IMR-90 (cell line): Measurements from ENCODE around the gene GRK5. TPM values are rescaled to one million over a fixed set of nuclear protein-coding genes. Genes with fewer than 3 reads are reported as not detected.

Source experiments
- ATAC-seq: fragments of 200-7000 bp; cut with Tn5 transposase; 2 replicates; pipeline ENCODE4 v1.9.1; 2020; ENCODE audit warnings: low read depth, mild to moderate bottlenecking, moderate library complexity
- BruUV-seq: library from RNA; stranded (reverse); fragments of 400-500 nt; replicated peaks from 2 replicates; lab custom pipeline; 2021; lab: Mats Ljungman, UMichigan
- CTCF ChIA-PET: fragments of 300-600 bp; formaldehyde crosslinking; extraction: SDS; loops from one replicate; lab custom pipeline; 2021; ENCODE audit warnings: antibody characterized with exemption; lab: Yijun Ruan, JAX
- POLR2A ChIA-PET: fragments of 300-600 bp; sonication (Branson Sonifier 250); formaldehyde crosslinking; loops from one replicate; lab custom pipeline; 2022; ENCODE audit warnings: antibody characterized with exemption; ENCODE audit not compliant: unreplicated experiment; lab: Charles Lee
- DNase-seq: peaks from one replicate; pipeline ENCODE4 v3.0.0; 2013
- H2AFZ ChIP-seq: replicated peaks from 2 replicates; pipeline ENCODE3; 2013; ENCODE audit warnings: low read length, mild to moderate bottlenecking; ENCODE audit not compliant: poor library complexity
- H2AK5ac ChIP-seq: 2 replicates; pipeline ENCODE4 v1.6.1; 2013; ENCODE audit warnings: low read depth, low read length, inconsistent platforms
- H2AK9ac ChIP-seq: replicated peaks from 2 replicates; pipeline ENCODE3; 2013; ENCODE audit warnings: mild to moderate bottlenecking, low read depth, low read length, moderate library complexity; ENCODE audit not compliant: poor library complexity
- H2BK120ac ChIP-seq: 2 replicates; pipeline ENCODE4 v1.6.1; 2013; ENCODE audit warnings: low read depth, low read length, inconsistent platforms
- H2BK15ac ChIP-seq: 3 replicates; pipeline ENCODE4 v1.6.1; 2013; ENCODE audit warnings: low read depth, low read length, inconsistent platforms
- H2BK20ac ChIP-seq: 2 replicates; pipeline ENCODE4 v1.6.1; 2013; ENCODE audit warnings: low read depth, mild to moderate bottlenecking, inconsistent platforms, low read length, moderate library complexity
- H2BK5ac ChIP-seq: 2 replicates; pipeline ENCODE4 v1.6.1; 2013; ENCODE audit warnings: mild to moderate bottlenecking, low read depth, low read length, inconsistent platforms; ENCODE audit not compliant: poor library complexity, severe bottlenecking
- H3K14ac ChIP-seq: replicated peaks from 2 replicates; pipeline ENCODE4 v1.6.1; 2013; ENCODE audit warnings: low read depth, low read length, inconsistent platforms
- H3K18ac ChIP-seq: 2 replicates; pipeline ENCODE4 v1.6.1; 2013; ENCODE audit warnings: low read depth, low read length, control low read depth
- H3K23ac ChIP-seq: 2 replicates; pipeline ENCODE4 v1.6.1; 2013; ENCODE audit warnings: low read depth, low read length, inconsistent platforms
- H3K27ac ChIP-seq: 2 replicates; pipeline ENCODE4 v1.5.1; 2013; ENCODE audit warnings: mild to moderate bottlenecking, control low read depth, low read length; ENCODE audit not compliant: insufficient read depth
- H3K27me3 ChIP-seq: 2 replicates; pipeline ENCODE4 v1.6.1; 2013; ENCODE audit warnings: low read length; ENCODE audit not compliant: control insufficient read depth, insufficient read depth
- H3K36me3 ChIP-seq: 2 replicates; pipeline ENCODE4 v1.6.1; 2013; ENCODE audit warnings: low read length, mixed read lengths; ENCODE audit not compliant: control insufficient read depth, insufficient read depth
- H3K4ac ChIP-seq: 2 replicates; pipeline ENCODE4 v1.6.1; 2013; ENCODE audit warnings: low read depth, low read length, inconsistent platforms
- H3K4me1 ChIP-seq: 2 replicates; pipeline ENCODE4 v1.6.1; 2013; ENCODE audit warnings: low read length, mixed read lengths; ENCODE audit not compliant: control insufficient read depth, insufficient read depth
- H3K4me2 ChIP-seq: 2 replicates; pipeline ENCODE4 v1.6.1; 2013; ENCODE audit warnings: low read depth, mild to moderate bottlenecking, control low read depth, low read length, moderate library complexity
- H3K4me3 ChIP-seq: 2 replicates; pipeline ENCODE4 v1.5.1; 2013; ENCODE audit warnings: low read depth, mild to moderate bottlenecking, control low read depth, low read length, moderate library complexity; ENCODE audit not compliant: insufficient read depth
- H3K56ac ChIP-seq: 2 replicates; pipeline ENCODE4 v1.6.1; 2013; ENCODE audit warnings: low read length, inconsistent platforms; ENCODE audit not compliant: insufficient read depth; ENCODE audit errors: extremely low read depth
- H3K79me1 ChIP-seq, 2 experiments: 2 replicates each; pipeline ENCODE4 v1.6.1; 2013; ENCODE audit warnings: low read length in 2 of 2, inconsistent platforms in 1 of 2, low read depth in 1 of 2
- H3K9ac ChIP-seq: 2 replicates; pipeline ENCODE4 v1.6.1; 2013; ENCODE audit warnings: low read depth, low read length, control low read depth
- H3K9me1 ChIP-seq: 2 replicates; pipeline ENCODE4 v1.6.1; 2013; ENCODE audit warnings: low read length, inconsistent platforms; ENCODE audit not compliant: insufficient read depth
- H3K9me3 ChIP-seq: 2 replicates; pipeline ENCODE4 v1.6.1; 2013; ENCODE audit warnings: low read length; ENCODE audit not compliant: control insufficient read depth, insufficient read depth
- H4K20me1 ChIP-seq: 2 replicates; pipeline ENCODE4 v1.6.1; 2013; ENCODE audit warnings: low read length, inconsistent platforms; ENCODE audit not compliant: insufficient read depth
- H4K5ac ChIP-seq: 2 replicates; pipeline ENCODE4 v1.6.1; 2013; ENCODE audit warnings: mild to moderate bottlenecking, low read depth, low read length, control low read depth
- H4K8ac ChIP-seq, 2 experiments: 2 replicates each; pipeline ENCODE4 v1.6.1; 2013; ENCODE audit warnings: low read depth in 2 of 2, low read length in 2 of 2, control low read depth in 1 of 2, inconsistent platforms in 1 of 2
- H4K91ac ChIP-seq: 2 replicates; pipeline ENCODE4 v1.6.1; 2013; ENCODE audit warnings: low read depth, low read length, inconsistent platforms; ENCODE audit not compliant: insufficient read depth
- BHLHE40 ChIP-seq: fragments of 150-350 bp; IDR thresholded peaks from 2 replicates; pipeline ENCODE4 v1.6.1; 2016; ENCODE audit warnings: mild to moderate bottlenecking, low read depth, low read length
- CEBPB ChIP-seq: IDR thresholded peaks from 2 replicates; pipeline ENCODE4 v1.6.1; 2012; ENCODE audit warnings: low read depth, low read length, improper control_type of control experiment
- CHD1 ChIP-seq: IDR thresholded peaks from 2 replicates; pipeline ENCODE4 v1.6.1; 2012; ENCODE audit warnings: low read depth, low read length, improper control_type of control experiment
- FOS ChIP-seq: fragments of 150-350 bp; IDR thresholded peaks from 2 replicates; pipeline ENCODE4 v1.6.1; 2016; ENCODE audit warnings: low read depth, low read length
- MAFK ChIP-seq: IDR thresholded peaks from 2 replicates; pipeline ENCODE4 v1.6.1; 2012; ENCODE audit warnings: low read depth, low read length, improper control_type of control experiment
- MAZ ChIP-seq: IDR thresholded peaks from 2 replicates; pipeline ENCODE4 v1.6.1; 2012; ENCODE audit warnings: low read depth, mild to moderate bottlenecking, low read length, improper control_type of control experiment, moderate library complexity, borderline replicate concordance
- MXI1 ChIP-seq: IDR thresholded peaks from 2 replicates; pipeline ENCODE4 v1.6.1; 2012; ENCODE audit warnings: low read depth, mild to moderate bottlenecking, low read length, moderate library complexity, borderline replicate concordance
- NFE2L2 ChIP-seq: fragments of 150-350 bp; IDR thresholded peaks from 2 replicates; pipeline ENCODE4 v1.6.1; 2016; ENCODE audit warnings: low read depth, mild to moderate bottlenecking, low read length
- POLR2A ChIP-seq: IDR thresholded peaks from 2 replicates; pipeline ENCODE4 v1.6.1; 2012; ENCODE audit warnings: mild to moderate bottlenecking, low read depth, low read length
- RAD21 ChIP-seq: IDR thresholded peaks from 2 replicates; pipeline ENCODE4 v1.6.1; 2012; ENCODE audit warnings: low read length, improper control_type of control experiment
- RCOR1 ChIP-seq: IDR thresholded peaks from 2 replicates; pipeline ENCODE4 v1.6.1; 2012; ENCODE audit warnings: mild to moderate bottlenecking, low read length, improper control_type of control experiment; ENCODE audit not compliant: insufficient replicate concordance
- RFX5 ChIP-seq: IDR thresholded peaks from 2 replicates; pipeline ENCODE4 v1.8.0; 2012; ENCODE audit warnings: low read depth, mild to moderate bottlenecking, low read length, moderate library complexity
- WGBS, 2 experiments: methylation state at CpG; one replicate each; pipeline versions ENCODE4 v1.1.5 to v1.1.7; 2013; ENCODE audit warnings: missing lambda C conversion rate in 2 of 2; ENCODE audit not compliant: insufficient read length in 1 of 2; ENCODE audit errors: extremely low coverage in 2 of 2; 5-methylcytosine and 5-hydroxymethylcytosine counted together
- dilution Hi-C: fragments of 300-500 bp; cut with HindIII; formaldehyde crosslinking; loops from one replicate; pipeline ENCODE4 v1.14.3; 2018; ENCODE audit warnings: low sequenced_read_pairs; ENCODE audit not compliant: unreplicated experiment
- in situ Hi-C: fragments of 300-500 bp; cut with MboI; formaldehyde crosslinking; loops from 3 replicates; pipeline ENCODE4 v1.14.3; 2019; ENCODE audit warnings: low sequenced_read_pairs, inconsistent platforms, mixed read lengths
- intact Hi-C: fragments of 100-400 bp; cut with micrococcal nuclease; formaldehyde crosslinking; loops from 2 replicates; pipeline ENCODE4 v1.10.0; 2022
- polyA plus RNA-seq, 3 experiments: library from polyadenylated mRNA; depleted of rRNA; stranded (reverse); fragments of >200 nt; gene quantifications; 2 replicates each; pipeline ENCODE4 v1.2.3, GENCODE V29; 2012; ENCODE audit warnings: low replicate concordance in 1 of 3
- total RNA-seq: library from RNA; depleted of rRNA; stranded (reverse); fragments of >200 nt; gene quantifications from 2 replicates; pipeline ENCODE4 v1.2.3, GENCODE V29; 2012
- TF ChIP-seq, protein P1 (sequence below): fragments of 150-350 bp; IDR thresholded peaks from 2 replicates; pipeline ENCODE4 v1.6.1; 2017; ENCODE audit warnings: mild to moderate bottlenecking, antibody characterized with exemption, low read length, low read depth
- TF ChIP-seq, protein P2 (sequence below): conservative IDR thresholded peaks from 2 replicates; pipeline ENCODE4 v1.5.1; 2012; ENCODE audit warnings: mild to moderate bottlenecking, low read depth, low read length, improper control_type of control experiment

Gene GRK5
- total and polyA plus RNA-seq, 2 of the 4 experiments (the other 2 are of a cell fraction) = 12.9 to 16.3 TPM

DNA sequence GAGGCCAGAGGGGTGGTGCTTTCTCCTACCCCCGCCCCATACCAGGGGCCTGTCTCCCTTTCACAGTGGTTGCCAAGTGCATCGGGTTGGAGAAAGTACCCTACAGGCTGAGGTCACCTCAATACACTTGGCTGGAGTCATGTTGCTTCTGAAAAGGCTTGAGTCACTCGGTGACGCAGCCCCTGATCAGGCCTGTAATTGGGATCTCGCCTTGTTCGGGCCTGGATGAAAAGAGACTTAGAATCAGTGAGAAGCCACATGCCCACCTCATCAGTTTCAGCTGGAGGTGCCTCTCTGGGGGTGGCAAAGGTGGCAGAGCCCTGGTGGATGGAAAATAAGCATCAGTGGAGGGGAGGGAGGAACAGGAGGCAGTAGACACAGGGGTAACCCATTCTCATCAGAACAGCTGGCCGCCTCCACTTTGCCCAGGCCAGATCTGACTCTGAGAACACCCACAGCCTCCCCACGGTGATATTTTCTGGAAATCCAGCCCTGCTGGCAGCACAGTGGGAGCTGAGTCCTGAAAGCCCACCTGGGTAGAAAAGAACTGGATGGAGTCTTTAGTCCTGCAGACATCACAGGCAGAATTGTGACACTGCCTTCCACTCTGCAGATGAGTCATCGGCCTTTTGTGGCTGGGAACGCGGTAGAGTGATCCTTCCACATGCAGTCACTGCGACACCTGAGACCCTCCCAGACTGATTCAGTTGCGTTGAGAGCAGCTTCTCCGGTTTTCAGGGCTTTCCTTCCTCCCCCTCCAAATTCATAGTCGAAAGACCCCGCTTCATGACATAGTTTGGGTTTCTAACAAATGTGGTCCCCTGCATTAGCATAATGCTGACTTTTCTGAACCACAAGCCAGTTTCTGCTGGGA lies 108.0 kb downstream of the GRK5 start:
- dilution Hi-C loops (no loop called here), intact Hi-C loops (loop anchor here (5.0 kb wide), 1 partner anchor 108 kb away; the partner anchor contains the start of gene GRK5), in situ Hi-C loops (no loop called here)
- peak overlapping the region; percentile 93 for H3K4ac ChIP-seq
- H3K36me3 ChIP-seq = peaks cover 5% of the 10 kb centered on the region; the same call in 1 of the 2 replicates
- ATAC-seq = peak; percentile 81
- peak overlapping the region; percentile 82 for H2BK120ac ChIP-seq
- no peak overlapping the region for H3K4me3 ChIP-seq
- no TSS peak for BruUV-seq
- peak overlapping the region; percentile 31 for H3K4me2 ChIP-seq
- no peak overlapping the region for H3K23ac ChIP-seq
- H4K20me1 ChIP-seq = peaks cover 98% of the 10 kb centered on the region
- peak overlapping the region; percentile 27; the same call in 1 of the 2 replicates for H4K5ac ChIP-seq
- H3K4me1 ChIP-seq = peaks cover 51% of the 10 kb centered on the region
- no peaks in the 10 kb centered on the region for H3K9me3 ChIP-seq
- H3K18ac ChIP-seq = peak overlapping the region; percentile 37
- peak; percentile 98 for DNase-seq
- H4K91ac ChIP-seq = peak overlapping the region; percentile 96
- H3K27ac ChIP-seq = peak overlapping the region; percentile 79
- peak overlapping the region; percentile 68 for H3K14ac ChIP-seq
- H2BK20ac ChIP-seq = peak overlapping the region; percentile 94
- H2AFZ ChIP-seq = peak overlapping the region; percentile 16
- CTCF ChIA-PET = interaction anchor here (0.5 kb wide), 1 partner anchor 106 kb away, joined by 6 read pairs; no protein-coding TSS in a partner anchor
- peak; percentile 99 for TF ChIP-seq FOS
- TF ChIP-seq MXI1 = no peak
- peak; percentile 95 for TF ChIP-seq CEBPB
- peak; percentile 67 for TF ChIP-seq BHLHE40
- no peak for TF ChIP-seq RFX5
- peak; percentile 6 for TF ChIP-seq RCOR1
- peak; percentile 71 for TF ChIP-seq NFE2L2
- no peak; the same call in 1 of the 2 replicates for TF ChIP-seq MAZ
- peak; percentile 63 for TF ChIP-seq CHD1
- TF ChIP-seq, protein P1, sequence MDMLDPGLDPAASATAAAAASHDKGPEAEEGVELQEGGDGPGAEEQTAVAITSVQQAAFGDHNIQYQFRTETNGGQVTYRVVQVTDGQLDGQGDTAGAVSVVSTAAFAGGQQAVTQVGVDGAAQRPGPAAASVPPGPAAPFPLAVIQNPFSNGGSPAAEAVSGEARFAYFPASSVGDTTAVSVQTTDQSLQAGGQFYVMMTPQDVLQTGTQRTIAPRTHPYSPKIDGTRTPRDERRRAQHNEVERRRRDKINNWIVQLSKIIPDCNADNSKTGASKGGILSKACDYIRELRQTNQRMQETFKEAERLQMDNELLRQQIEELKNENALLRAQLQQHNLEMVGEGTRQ = no peak
- TF ChIP-seq MAFK = peak; percentile 28; the same call in 1 of the 2 replicates
- TF ChIP-seq, protein P2, sequence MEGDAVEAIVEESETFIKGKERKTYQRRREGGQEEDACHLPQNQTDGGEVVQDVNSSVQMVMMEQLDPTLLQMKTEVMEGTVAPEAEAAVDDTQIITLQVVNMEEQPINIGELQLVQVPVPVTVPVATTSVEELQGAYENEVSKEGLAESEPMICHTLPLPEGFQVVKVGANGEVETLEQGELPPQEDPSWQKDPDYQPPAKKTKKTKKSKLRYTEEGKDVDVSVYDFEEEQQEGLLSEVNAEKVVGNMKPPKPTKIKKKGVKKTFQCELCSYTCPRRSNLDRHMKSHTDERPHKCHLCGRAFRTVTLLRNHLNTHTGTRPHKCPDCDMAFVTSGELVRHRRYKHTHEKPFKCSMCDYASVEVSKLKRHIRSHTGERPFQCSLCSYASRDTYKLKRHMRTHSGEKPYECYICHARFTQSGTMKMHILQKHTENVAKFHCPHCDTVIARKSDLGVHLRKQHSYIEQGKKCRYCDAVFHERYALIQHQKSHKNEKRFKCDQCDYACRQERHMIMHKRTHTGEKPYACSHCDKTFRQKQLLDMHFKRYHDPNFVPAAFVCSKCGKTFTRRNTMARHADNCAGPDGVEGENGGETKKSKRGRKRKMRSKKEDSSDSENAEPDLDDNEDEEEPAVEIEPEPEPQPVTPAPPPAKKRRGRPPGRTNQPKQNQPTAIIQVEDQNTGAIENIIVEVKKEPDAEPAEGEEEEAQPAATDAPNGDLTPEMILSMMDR = no peak
- peak; percentile 81 for TF ChIP-seq POLR2A
- no peak for TF ChIP-seq RAD21
- peaks cover 46 to 95% of the 10 kb centered on the region in 2 experiments for H3K79me1 ChIP-seq
- H2AK9ac ChIP-seq = peak overlapping the region; percentile 97
- peak overlapping the region; percentile 91 for H2BK5ac ChIP-seq
- no peaks in the 10 kb centered on the region for H3K27me3 ChIP-seq
- H3K56ac ChIP-seq = peak overlapping the region; percentile 52
- H2AK5ac ChIP-seq = peak overlapping the region; percentile 98
- POLR2A ChIA-PET = no interaction called here
- peaks cover 60% of the 10 kb centered on the region for H3K9me1 ChIP-seq
- peak overlapping the region; percentile 98; the same call in 2 of the 3 replicates for H2BK15ac ChIP-seq
- peak overlapping the region; percentile 78 to 87; a peak in 3 of 4 replicates for H4K8ac ChIP-seq
- WGBS, 2 experiments = 20% methylated on average over 5 of the region's 16 CpGs; no CpG with 5 or more reads in 1 of the 2 experiments
- H3K9ac ChIP-seq = peak overlapping the region; percentile 38; the same call in 1 of the 2 replicates
